ENCODE data around the gene GIN1.

The GIN1 gene

GRCh38 chr5:103120607-103121200, 766 bp upstream of the GIN1 start:
- Mint-ChIP-seq H3K27me3 (no peaks in the 10 kb centered on the region), H3K36me3 (ENCODE audit: low read depth) (peaks cover 43% of the 10 kb centered on the region), H3K4me3 (peak overlapping the region; percentile 96), H3K9me3 (no peaks in the 10 kb centered on the region), H3K27ac (peak overlapping the region; percentile 99), H3K4me1 (ENCODE audit: low read depth) (peaks cover 57% of the 10 kb centered on the region)
- DNase-seq, result peak; percentile 33

GRCh38 chr5:103119070-103119764, 721 bp downstream of the GIN1 start:
- Mint-ChIP-seq H3K4me3 (peak overlapping the region; percentile 96), H3K27me3 (no peaks in the 10 kb centered on the region), H3K4me1 (ENCODE audit: low read depth) (peaks cover 48% of the 10 kb centered on the region), H3K36me3 (ENCODE audit: low read depth) (peaks cover 36% of the 10 kb centered on the region), H3K9me3 (no peaks in the 10 kb centered on the region), H3K27ac (peak overlapping the region; percentile 99)
- no peak for DNase-seq

- H3K4me3 Mint-ChIP-seq, result no peak overlapping the region
- H3K27ac Mint-ChIP-seq, result no peak overlapping the region
- H3K9me3 Mint-ChIP-seq, result no peaks in the 10 kb centered on the region
- no peaks in the 10 kb centered on the region for H3K27me3 Mint-ChIP-seq
- H3K4me1 Mint-ChIP-seq (ENCODE audit: low read depth), result peaks cover 46% of the 10 kb centered on the region
- H3K36me3 Mint-ChIP-seq (ENCODE audit: low read depth), result peaks cover 23% of the 10 kb centered on the region
- no peak for DNase-seq
Measured at GRCh38 chr5:103117471-103117991, 2.4 kb downstream of the GIN1 start.

GRCh38 chr5:103114440-103114839, 5.5 kb downstream of the GIN1 start:
- no peak for DNase-seq
- Mint-ChIP-seq H3K27ac (no peak overlapping the region), H3K4me1 (ENCODE audit: low read depth) (peaks cover 55% of the 10 kb centered on the region), H3K36me3 (ENCODE audit: low read depth) (peaks cover 13% of the 10 kb centered on the region), H3K27me3 (no peaks in the 10 kb centered on the region), H3K4me3 (no peak overlapping the region), H3K9me3 (peaks cover 6% of the 10 kb centered on the region)

- Mint-ChIP-seq H3K4me3 (no peak overlapping the region), H3K4me1 (ENCODE audit: low read depth) (peaks cover 50% of the 10 kb centered on the region), H3K36me3 (ENCODE audit: low read depth) (peaks cover 16% of the 10 kb centered on the region), H3K27me3 (no peaks in the 10 kb centered on the region), H3K27ac (no peak overlapping the region), H3K9me3 (peaks cover 6% of the 10 kb centered on the region)
- no peak for DNase-seq
Measured at GRCh38 chr5:103112910-103113309, 7.0 kb downstream of the GIN1 start.

- H3K9me3 Mint-ChIP-seq, result peaks cover 6% of the 10 kb centered on the region
- peaks cover 28% of the 10 kb centered on the region for H3K36me3 Mint-ChIP-seq (ENCODE audit: low read depth)
- no peak for DNase-seq
- peaks cover 39% of the 10 kb centered on the region for H3K4me1 Mint-ChIP-seq (ENCODE audit: low read depth)
- no peaks in the 10 kb centered on the region for H3K27me3 Mint-ChIP-seq
- peak overlapping the region; percentile 75 for H3K27ac Mint-ChIP-seq
- peak overlapping the region; percentile 23 for H3K4me3 Mint-ChIP-seq
Measured at GRCh38 chr5:103111468-103111867, 8.5 kb downstream of the GIN1 start.

GRCh38 chr5:103110403-103110802, 9.5 kb downstream of the GIN1 start:
- Mint-ChIP-seq H3K4me3 (no peak overlapping the region), H3K4me1 (ENCODE audit: low read depth) (peaks cover 37% of the 10 kb centered on the region)

GRCh38 chr5:103109277-103109676, 10.7 kb downstream of the GIN1 start:
- Mint-ChIP-seq H3K4me3 (no peak overlapping the region), H3K36me3 (ENCODE audit: low read depth) (peaks cover 46% of the 10 kb centered on the region), H3K27me3 (no peaks in the 10 kb centered on the region), H3K9me3 (peaks cover 6% of the 10 kb centered on the region), H3K4me1 (ENCODE audit: low read depth) (peaks cover 35% of the 10 kb centered on the region), H3K27ac (no peak overlapping the region)
- no peak for DNase-seq

More at GRCh38 chr5:103110403-103110802, 9.5 kb downstream of the GIN1 start:
- peaks cover 37% of the 10 kb centered on the region for H3K36me3 Mint-ChIP-seq (ENCODE audit: low read depth)
- H3K27me3 Mint-ChIP-seq, result no peaks in the 10 kb centered on the region
- H3K9me3 Mint-ChIP-seq, result peaks cover 6% of the 10 kb centered on the region
- no peak for DNase-seq
- H3K27ac Mint-ChIP-seq, result no peak overlapping the region

- H3K9me3 Mint-ChIP-seq, result peaks cover 6% of the 10 kb centered on the region
- no peak overlapping the region for H3K4me3 Mint-ChIP-seq
- peaks cover 32% of the 10 kb centered on the region for H3K4me1 Mint-ChIP-seq (ENCODE audit: low read depth)
- H3K36me3 Mint-ChIP-seq (ENCODE audit: low read depth), result peaks cover 58% of the 10 kb centered on the region
- no peak for DNase-seq
- H3K27me3 Mint-ChIP-seq, result no peaks in the 10 kb centered on the region
- H3K27ac Mint-ChIP-seq, result no peak overlapping the region
Measured at GRCh38 chr5:103108086-103108485, 11.9 kb downstream of the GIN1 start.

- Mint-ChIP-seq H3K9me3 (no peaks in the 10 kb centered on the region), H3K4me3 (no peak overlapping the region), H3K36me3 (ENCODE audit: low read depth) (peaks cover 62% of the 10 kb centered on the region), H3K27ac (no peak overlapping the region), H3K4me1 (ENCODE audit: low read depth) (no peaks in the 10 kb centered on the region), H3K27me3 (no peaks in the 10 kb centered on the region)
- no peak for DNase-seq
Measured at GRCh38 chr5:103102234-103102633, 17.7 kb downstream of the GIN1 start.

GRCh38 chr5:103101079-103101750, 18.7 kb downstream of the GIN1 start:
- H3K27ac Mint-ChIP-seq, result no peak overlapping the region
- no peak for DNase-seq
- H3K27me3 Mint-ChIP-seq, result no peaks in the 10 kb centered on the region
- H3K36me3 Mint-ChIP-seq (ENCODE audit: low read depth), result peaks cover 61% of the 10 kb centered on the region
- no peaks in the 10 kb centered on the region for H3K4me1 Mint-ChIP-seq (ENCODE audit: low read depth)
- H3K9me3 Mint-ChIP-seq, result no peaks in the 10 kb centered on the region
- H3K4me3 Mint-ChIP-seq, result no peak overlapping the region

GRCh38 chr5:103098993-103099392, 20.9 kb downstream of the GIN1 start:
- Mint-ChIP-seq H3K27ac (no peak overlapping the region), H3K27me3 (no peaks in the 10 kb centered on the region), H3K36me3 (ENCODE audit: low read depth) (peaks cover 60% of the 10 kb centered on the region), H3K4me3 (no peak overlapping the region), H3K4me1 (ENCODE audit: low read depth) (no peaks in the 10 kb centered on the region), H3K9me3 (no peaks in the 10 kb centered on the region)
- DNase-seq, result no peak

GRCh38 chr5:103094737-103095136, 25.2 kb downstream of the GIN1 start:
- H3K27me3 Mint-ChIP-seq, result no peaks in the 10 kb centered on the region
- no peaks in the 10 kb centered on the region for H3K4me1 Mint-ChIP-seq (ENCODE audit: low read depth)
- no peak overlapping the region for H3K27ac Mint-ChIP-seq
- H3K9me3 Mint-ChIP-seq, result no peaks in the 10 kb centered on the region
- no peak for DNase-seq
- no peak overlapping the region for H3K4me3 Mint-ChIP-seq
- peaks cover 63% of the 10 kb centered on the region for H3K36me3 Mint-ChIP-seq (ENCODE audit: low read depth)

GRCh38 chr5:103093727-103094126, 26.2 kb downstream of the GIN1 start:
- no peaks in the 10 kb centered on the region for H3K27me3 Mint-ChIP-seq
- no peak overlapping the region for H3K4me3 Mint-ChIP-seq
- no peak overlapping the region for H3K27ac Mint-ChIP-seq
- H3K4me1 Mint-ChIP-seq (ENCODE audit: low read depth), result no peaks in the 10 kb centered on the region
- H3K36me3 Mint-ChIP-seq (ENCODE audit: low read depth), result peaks cover 69% of the 10 kb centered on the region
- DNase-seq, result no peak
- H3K9me3 Mint-ChIP-seq, result no peaks in the 10 kb centered on the region

GRCh38 chr5:103092676-103093075, 27.3 kb downstream of the GIN1 start:
- Mint-ChIP-seq H3K27me3 (no peaks in the 10 kb centered on the region), H3K9me3 (no peaks in the 10 kb centered on the region), H3K27ac (no peak overlapping the region), H3K4me3 (no peak overlapping the region), H3K36me3 (ENCODE audit: low read depth) (peaks cover 77% of the 10 kb centered on the region), H3K4me1 (ENCODE audit: low read depth) (no peaks in the 10 kb centered on the region)
- no peak for DNase-seq
